ENCODE measurements around the gene OPHN1. TPM values are rescaled to one million over a fixed set of nuclear protein-coding genes. Genes with fewer than 3 reads are reported as not detected.
"Not testable (repeated sequence)": the region's sequence is repeated elsewhere in the genome, so short reads cannot be mapped to it uniquely, and the experiment has no call there.

OPHN1 gene
- total RNA-seq, 2 donors from 2014 or later = 5.9 to 7.5 TPM

DNA sequence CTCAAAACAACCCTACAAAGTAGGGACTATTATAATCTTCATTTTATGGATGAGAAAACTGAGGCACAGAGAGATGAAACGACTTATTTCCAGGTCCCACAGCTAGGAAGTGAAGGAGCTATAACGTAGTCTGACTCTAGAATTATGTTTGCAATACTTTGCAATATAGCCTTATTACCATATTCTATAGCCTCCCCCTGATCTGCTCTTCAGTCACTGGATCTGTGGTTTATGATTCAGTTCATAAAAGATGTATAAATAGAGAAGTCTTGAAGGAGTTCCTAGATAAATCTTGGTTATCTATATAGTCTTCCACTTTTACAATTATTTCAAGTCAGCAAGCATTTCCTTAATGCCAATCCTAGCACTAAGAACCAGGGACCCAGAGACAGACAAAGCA is 57.5 kb downstream of the OPHN1 start:
- DNase-seq (ENCODE audit: low spot score) = no peak
- intact Hi-C loops (cut with DNase I) = loop anchor here in 1 of 2 donors (2.0 kb wide), 1 partner anchor 49 kb away; no protein-coding TSS in a partner anchor

DNA sequence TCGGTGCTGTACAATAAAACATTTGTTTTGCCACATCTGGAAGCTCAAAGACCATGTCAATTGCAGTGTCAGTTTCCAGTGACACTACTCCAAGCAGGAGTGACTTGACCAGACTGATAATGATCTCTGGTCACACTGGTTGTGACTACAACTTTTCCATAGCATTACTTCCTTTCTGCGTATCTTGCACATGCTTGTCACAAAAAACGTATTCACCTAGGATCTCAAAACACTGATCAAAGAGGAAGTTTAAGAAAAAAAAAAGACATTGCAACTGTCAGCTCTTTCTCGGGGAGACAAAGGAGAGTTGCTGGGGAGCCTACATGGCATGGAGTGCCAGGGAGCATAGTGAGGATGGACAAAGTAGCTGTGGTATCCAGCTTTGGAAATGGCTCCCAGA is 60.6 kb downstream of the OPHN1 start:
- DNase-seq (ENCODE audit: low spot score) = no peak
- intact Hi-C loops (cut with DNase I) = no loop called here

DNA sequence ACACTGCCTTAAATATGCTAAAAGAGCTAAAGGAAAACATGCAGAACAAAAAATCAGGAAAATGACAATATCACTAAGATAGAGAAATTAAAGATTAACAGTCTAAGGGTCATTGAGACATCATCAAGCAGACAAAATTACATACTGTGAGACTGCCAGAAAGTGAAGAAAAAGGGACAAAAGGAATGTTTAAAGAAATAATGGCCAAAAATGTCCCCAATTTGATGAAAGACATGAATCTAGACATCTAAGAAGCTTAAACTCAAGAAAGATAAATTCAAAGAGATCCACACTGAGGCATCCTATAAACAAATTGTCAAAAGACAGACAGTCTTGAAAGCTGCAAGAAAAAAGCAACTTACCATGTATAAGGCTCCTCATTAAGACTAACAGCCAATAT is 63.7 kb downstream of the OPHN1 start:
- intact Hi-C loops (cut with DNase I) = no loop called here

GRCh38 chrX:68365341-68365740 is 68.0 kb downstream of the OPHN1 start:
- DNase-seq (ENCODE audit: low spot score) = no peak
- intact Hi-C loops (cut with DNase I) = no loop called here

More for the DNA sequence above, 63.7 kb downstream of the OPHN1 start:
- DNase-seq (ENCODE audit: low spot score) = no peak

- intact Hi-C loops (cut with DNase I) = no loop called here
- no peak for DNase-seq (ENCODE audit: low spot score)
Observed at GRCh38 chrX:68363984-68364383, 69.3 kb downstream of the OPHN1 start.

GRCh38 chrX:68358679-68359078 is 74.6 kb downstream of the OPHN1 start:
- intact Hi-C loops (cut with DNase I) = no loop called here
- DNase-seq (ENCODE audit: low spot score) = no peak

- intact Hi-C loops (cut with DNase I) = no loop called here
- DNase-seq (ENCODE audit: low spot score) = no peak
Observed at GRCh38 chrX:68355629-68355920, 77.7 kb downstream of the OPHN1 start.

- intact Hi-C loops (cut with DNase I) = no loop called here
- DNase-seq (ENCODE audit: low spot score) = no peak
Observed at GRCh38 chrX:68354879-68355628, 78.2 kb downstream of the OPHN1 start.

GRCh38 chrX:68345025-68345424 is 88.3 kb downstream of the OPHN1 start:
- DNase-seq (ENCODE audit: low spot score) = no peak
- intact Hi-C loops (cut with DNase I) = no loop called here

DNA sequence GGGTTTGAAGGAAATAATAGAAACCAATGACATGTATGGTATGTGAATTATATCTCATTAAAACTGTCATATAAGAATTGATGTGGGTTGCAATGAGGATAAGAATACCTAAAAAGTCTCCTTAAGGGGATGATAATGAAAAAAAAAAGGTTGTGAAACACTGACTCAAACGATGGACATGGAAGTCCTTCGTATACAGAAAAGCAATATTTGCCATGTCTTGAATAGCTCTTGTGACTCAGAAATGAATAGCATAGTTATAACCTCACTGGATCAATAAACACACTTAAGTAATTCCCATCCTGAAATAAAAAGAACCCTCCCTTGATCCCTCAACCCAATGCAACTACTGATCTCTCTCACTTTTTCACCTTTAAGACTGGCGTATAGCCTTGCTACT is 89.7 kb downstream of the OPHN1 start:
- intact Hi-C loops (cut with DNase I) = no loop called here
- DNase-seq (ENCODE audit: low spot score) = no peak

GRCh38 chrX:68332201-68332731 is 101.0 kb downstream of the OPHN1 start:
- intact Hi-C loops (cut with DNase I) = no loop called here
- no peak for DNase-seq (ENCODE audit: low spot score)

DNA sequence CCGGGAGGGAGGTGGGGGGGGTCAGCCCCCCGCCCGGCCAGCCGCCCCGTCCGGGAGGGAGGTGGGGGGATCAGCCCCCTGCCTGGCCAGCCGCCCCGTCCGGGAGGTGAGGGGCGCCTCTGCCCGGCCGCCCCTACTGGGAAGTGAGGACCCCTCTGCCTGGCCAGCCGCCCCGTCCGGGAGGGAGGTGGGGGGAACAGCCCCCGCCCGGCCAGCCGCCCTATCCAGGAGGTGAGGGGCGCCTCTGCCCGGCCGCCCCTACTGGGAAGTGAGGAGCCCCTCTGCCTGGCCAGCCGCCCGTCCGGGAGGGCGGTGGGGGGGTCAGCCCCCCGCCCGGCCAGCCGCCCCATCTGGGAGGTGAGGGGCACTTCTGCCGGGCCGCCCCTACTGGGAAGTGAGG is 106.5 kb downstream of the OPHN1 start:
- intact Hi-C loops (cut with DNase I); DNase-seq (ENCODE audit: low spot score): not testable (repeated sequence)

DNA sequence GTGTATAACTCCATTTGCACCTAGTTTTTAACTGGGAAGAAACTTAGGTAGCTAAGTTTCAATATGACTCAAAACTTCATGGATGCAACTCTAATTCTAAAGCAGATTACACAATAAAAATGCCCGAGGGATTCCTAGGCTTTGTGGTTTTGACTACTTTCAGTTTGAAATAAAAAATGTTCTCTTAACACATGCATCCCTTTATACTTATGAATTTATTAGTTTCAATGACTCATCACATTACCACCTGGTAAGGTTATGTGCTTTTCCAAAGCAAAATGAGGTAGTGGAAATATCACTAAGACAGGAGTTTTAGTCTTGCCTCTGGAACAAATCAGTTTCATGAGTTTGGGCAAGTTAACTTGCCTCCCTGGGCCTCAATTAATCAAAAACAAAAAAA is 125.5 kb downstream of the OPHN1 start:
- intact Hi-C loops (cut with DNase I) = no loop called here
- no peak for DNase-seq (ENCODE audit: low spot score)

DNA sequence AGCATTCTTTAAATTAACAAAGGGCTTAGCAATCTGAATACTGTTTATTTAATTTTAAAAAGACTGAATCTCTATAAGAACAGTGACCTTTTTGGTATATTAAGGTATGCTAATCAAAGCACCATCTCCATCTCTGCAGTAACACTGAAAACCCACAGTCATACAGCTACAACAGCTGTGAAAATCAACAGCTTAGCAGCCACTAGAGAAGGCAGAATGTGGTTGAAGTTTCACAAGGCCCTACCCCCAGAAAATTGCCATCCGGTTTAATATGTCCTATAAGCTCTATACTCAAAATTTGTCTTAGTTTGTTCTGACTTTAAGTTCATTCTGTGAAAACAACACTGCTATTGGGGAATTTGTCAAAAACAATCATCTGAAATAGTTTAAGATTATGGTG is 128.7 kb downstream of the OPHN1 start:
- intact Hi-C loops (cut with DNase I) = no loop called here
- DNase-seq (ENCODE audit: low spot score) = no peak

GRCh38 chrX:68299898-68300297 is 133.4 kb downstream of the OPHN1 start:
- no peak for DNase-seq (ENCODE audit: low spot score)
- intact Hi-C loops (cut with DNase I) = no loop called here

GRCh38 chrX:68292471-68292870 is 140.8 kb downstream of the OPHN1 start:
- no peak for DNase-seq (ENCODE audit: low spot score)
- intact Hi-C loops (cut with DNase I) = no loop called here

DNA sequence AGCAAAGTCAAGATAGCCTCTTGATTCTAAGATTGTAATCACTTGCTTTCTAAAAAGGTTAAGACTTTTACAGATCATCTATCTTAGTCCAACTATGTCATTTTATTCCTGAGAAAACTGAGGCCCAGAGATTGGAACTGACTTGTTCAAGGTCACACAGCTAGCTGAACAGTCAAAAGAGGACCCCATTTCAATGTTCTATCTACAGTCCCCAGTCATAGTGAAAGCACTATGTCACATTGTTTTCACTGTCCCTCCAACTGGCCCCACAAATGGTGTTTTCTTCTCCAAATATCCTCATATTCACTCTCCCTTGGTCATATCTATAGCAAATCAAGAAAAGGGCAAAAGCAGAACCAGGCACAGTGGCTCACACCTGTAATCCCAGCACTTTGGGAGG is 145.2 kb downstream of the OPHN1 start:
- intact Hi-C loops (cut with DNase I) = no loop called here
- DNase-seq (ENCODE audit: low spot score) = no peak

DNA sequence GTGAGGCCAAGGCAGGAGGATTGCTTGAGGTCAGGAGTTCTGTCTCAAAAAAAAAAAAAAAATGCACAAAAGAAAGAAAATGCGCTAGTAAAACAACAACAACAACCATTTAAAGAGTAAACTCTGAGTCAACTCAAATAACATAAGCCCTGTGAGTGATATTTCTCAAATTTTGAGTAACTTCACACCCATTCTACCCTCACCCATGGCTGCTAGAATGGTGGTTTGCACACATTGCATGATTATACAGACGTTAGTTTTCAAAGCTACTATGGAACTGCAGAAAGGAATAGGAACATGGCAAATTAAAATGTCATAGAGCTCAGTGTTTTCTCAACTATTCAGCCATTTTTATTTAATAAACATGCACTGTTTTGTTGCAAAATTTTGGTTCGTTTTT is 145.9 kb downstream of the OPHN1 start:
- no peak for DNase-seq (ENCODE audit: low spot score)
- intact Hi-C loops (cut with DNase I) = loop anchor here in 1 of 2 donors (1.0 kb wide), 1 partner anchor 16 kb away; no protein-coding TSS in a partner anchor

DNA sequence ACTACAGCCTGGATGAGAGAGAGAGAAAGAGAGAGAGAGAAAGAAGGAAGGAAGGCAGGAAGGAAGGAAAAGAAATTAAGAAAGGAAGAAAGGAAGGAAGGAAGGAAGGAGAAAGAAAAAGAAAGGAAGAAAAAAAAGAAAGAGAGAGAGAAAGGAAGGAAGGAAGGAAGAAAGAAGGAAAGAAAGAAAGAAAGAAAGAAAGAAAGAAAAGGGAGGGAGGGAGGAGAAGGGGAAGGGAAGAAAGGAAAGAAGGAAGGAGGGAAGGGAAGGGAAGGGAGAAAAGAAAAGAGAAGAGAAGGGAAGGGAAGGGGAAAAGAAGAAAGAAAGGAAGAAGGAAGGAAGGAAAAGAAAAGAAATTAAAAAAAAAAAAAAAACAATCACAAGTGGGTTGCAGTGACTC is 146.3 kb downstream of the OPHN1 start:
- no peak for DNase-seq (ENCODE audit: low spot score)
- intact Hi-C loops (cut with DNase I) = loop anchor here in 1 of 2 donors (1.0 kb wide), 1 partner anchor 16 kb away; no protein-coding TSS in a partner anchor

DNA sequence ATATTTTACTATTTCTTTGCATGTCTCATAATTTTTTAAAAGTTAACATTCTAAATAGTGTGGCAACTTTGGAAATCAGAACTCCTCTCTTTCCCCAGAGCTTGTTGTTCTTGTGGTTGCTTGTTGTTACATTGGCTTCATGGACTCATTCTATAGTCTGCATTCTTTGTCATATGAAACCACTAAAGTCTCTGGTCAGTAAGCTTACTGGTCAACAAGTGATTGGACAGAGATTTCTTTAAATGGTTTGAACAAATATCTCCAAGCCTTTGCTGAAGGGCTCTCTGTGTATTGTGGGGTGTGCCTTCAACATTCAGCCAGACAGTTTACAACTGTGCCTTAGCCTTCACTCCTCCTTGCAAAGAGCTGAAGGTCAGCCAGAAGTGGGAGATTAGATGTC is 147.2 kb downstream of the OPHN1 start:
- DNase-seq (ENCODE audit: low spot score) = no peak
- intact Hi-C loops (cut with DNase I) = no loop called here

GRCh38 chrX:68284281-68284904 is 148.9 kb downstream of the OPHN1 start:
- intact Hi-C loops (cut with DNase I) = no loop called here
- DNase-seq (ENCODE audit: low spot score) = no peak

All from posterior vena cava (tissue), 2 donors.